Lower leg skin (tissue), 4 donors: ENCODE results near the gene DNAH8. TPM values are rescaled to one million over a fixed set of nuclear protein-coding genes. Genes with fewer than 3 reads are reported as not detected.

ENCODE experiments used
- DNase-seq, 2 donors: peaks; one replicate each; pipeline ENCODE4 v3.0.0-alpha.2; 2019; ENCODE audit warnings: low spot score in 2 of 2
- H3K4me3 ChIP-seq: fragments of 200-600 bp; sonication (generic); 2 replicates; pipeline ENCODE4 v1.5.1; 2017; ENCODE audit warnings: mild to moderate bottlenecking, low read depth; ENCODE audit not compliant: poor library complexity, severe bottlenecking
- CTCF ChIP-seq, 3 donors: fragments of 450-650 bp; IDR thresholded peaks; one replicate each; pipeline ENCODE4 v1.5.1; 2016; ENCODE audit warnings: antibody characterized with exemption in 3 of 3, mild to moderate bottlenecking in 3 of 3, moderate library complexity in 2 of 3
- POLR2A ChIP-seq, 2 donors: fragments of 450-650 bp; IDR thresholded peaks; one replicate each; pipeline ENCODE4 v1.6.1; 2016 to 2017; ENCODE audit warnings: antibody characterized with exemption in 2 of 2, mild to moderate bottlenecking in 1 of 2, moderate library complexity in 1 of 2
- WGBS, 2 donors: methylation state at CpG; one replicate each; pipeline ENCODE4 v1.1.5; 2018; 5-methylcytosine and 5-hydroxymethylcytosine counted together
- intact Hi-C: fragments of 100-400 bp; cut with DNase I; formaldehyde crosslinking; loops from one replicate; pipeline ENCODE4 v1.15.0; 2023; ENCODE audit warnings: low total_unique reads
- total RNA-seq, 4 donors: library from RNA; depleted of rRNA; stranded (reverse); fragments of >200 nt; gene quantifications; one replicate each; pipeline ENCODE4 v1.1.0, GENCODE V29; 2016

The DNAH8 gene
- total RNA-seq, 4 donors from 2014 or later = 0.02 to 0.19 (median 0.08) TPM

- 89 to 90% methylated on average over 6 of the region's 6 CpGs for WGBS, 2 donors
- DNase-seq = no peak
- H3K4me3 ChIP-seq = no peak overlapping the region
- intact Hi-C loops = no loop called here
- TF ChIP-seq POLR2A (IDR thresholded peaks at IDR 0.05) = no peak
- no peak for TF ChIP-seq CTCF (IDR thresholded peaks at IDR 0.05)
Observed at GRCh38 chr6:38796850-38797249, 81.7 kb downstream of the DNAH8 start.

GRCh38 chr6:38797391-38797790 lies 82.3 kb downstream of the DNAH8 start:
- whole genome bisulfite sequencing, 2 donors = 31 to 41% methylated on average over 3 to 4 of the region's 4 CpGs
- intact Hi-C loops = no loop called here

GRCh38 chr6:38799529-38800184 lies 84.5 kb downstream of the DNAH8 start:
- WGBS, 2 donors = 50 to 61% methylated on average over 2 of the region's 2 CpGs
- TF ChIP-seq CTCF (IDR thresholded peaks at IDR 0.05) = no peak
- TF ChIP-seq POLR2A (IDR thresholded peaks at IDR 0.05) = no peak
- H3K4me3 ChIP-seq = no peak overlapping the region
- intact Hi-C loops = no loop called here
- no peak for DNase-seq

More at GRCh38 chr6:38797391-38797790, 82.3 kb downstream of the DNAH8 start:
- H3K4me3 ChIP-seq = no peak overlapping the region
- TF ChIP-seq CTCF (IDR thresholded peaks at IDR 0.05) (no peak), POLR2A (IDR thresholded peaks at IDR 0.05) (no peak)
- DNase-seq = no peak

DNA sequence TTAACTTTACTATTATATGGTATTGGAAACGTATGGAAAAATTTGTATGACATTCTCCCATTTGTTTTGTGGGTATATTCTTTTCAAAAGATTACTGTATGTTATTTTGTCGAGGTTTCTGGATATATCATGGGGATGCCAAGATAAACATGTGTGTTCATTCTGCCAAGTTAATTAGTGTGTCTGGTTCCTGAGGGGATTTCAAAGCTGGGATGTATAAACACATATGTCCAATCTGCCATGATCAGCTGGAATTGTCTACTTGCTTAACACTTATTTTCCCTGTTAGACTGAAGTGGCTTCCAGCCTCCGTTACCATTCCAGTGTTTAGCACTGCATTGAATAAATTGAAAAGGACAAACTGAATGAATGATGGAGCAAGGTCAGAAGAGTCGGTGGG lies 86.2 kb downstream of the DNAH8 start:
- TF ChIP-seq POLR2A (IDR thresholded peaks at IDR 0.05) (no peak), CTCF (IDR thresholded peaks at IDR 0.05) (no peak)
- DNase-seq = no peak
- WGBS, 2 donors = 59 to 63% methylated on average over 4 of the region's 4 CpGs
- intact Hi-C loops = no loop called here
- no peak overlapping the region for H3K4me3 ChIP-seq

- intact Hi-C loops = no loop called here
- H3K4me3 ChIP-seq = no peak overlapping the region
- no peak for DNase-seq
- no peak for TF ChIP-seq POLR2A (IDR thresholded peaks at IDR 0.05)
Observed at GRCh38 chr6:38802497-38802896, 87.4 kb downstream of the DNAH8 start.

GRCh38 chr6:38803129-38803528 lies 88.0 kb downstream of the DNAH8 start:
- intact Hi-C loops = no loop called here
- H3K4me3 ChIP-seq = no peak overlapping the region
- WGBS, 2 donors = 57 to 59% methylated on average over 3 of the region's 3 CpGs
- TF ChIP-seq CTCF (IDR thresholded peaks at IDR 0.05) (no peak), POLR2A (IDR thresholded peaks at IDR 0.05) (no peak)
- no peak for DNase-seq
